H1 (cell line): ENCODE data around the gene ESD. TPM values are rescaled to one million over a fixed set of nuclear protein-coding genes. Genes with fewer than 3 reads are reported as not detected.

Source experiments
- CTCF ChIA-PET: fragments of 300-600 bp; sonication (Branson Sonifier 250); formaldehyde crosslinking; loops from one replicate; lab custom pipeline; 2021; ENCODE audit not compliant: partially characterized antibody; lab: Charles Lee
- POLR2A ChIA-PET: fragments of 300-600 bp; sonication (Branson Sonifier 250); formaldehyde crosslinking; loops from one replicate; lab custom pipeline; 2021; ENCODE audit warnings: inconsistent platforms; ENCODE audit not compliant: partially characterized antibody; lab: Charles Lee
- DNase-seq, 2 experiments: peaks; one replicate each; pipeline versions ENCODE4 v3.0.0 to v3.0.0-alpha.2; 2010 to 2022; ENCODE audit warnings: low spot score in 2 of 2, low read depth in 1 of 2, mixed read lengths in 1 of 2
- FAIRE-seq: peaks from 2 replicates; lab custom pipeline; 2011; peaks lifted over from hg19 to GRCh38; lab: Jason Lieb, UNC
- H2AFZ ChIP-seq: 2 replicates; pipeline ENCODE4 v1.8.1; 2012; ENCODE audit warnings: low read length, inconsistent platforms
- H2AK5ac ChIP-seq: 2 replicates; pipeline ENCODE4 v1.6.1; 2013; ENCODE audit warnings: low read depth, low read length
- H2BK120ac ChIP-seq: replicated peaks from 2 replicates; pipeline ENCODE3; 2013; ENCODE audit warnings: low read depth, low read length, inconsistent platforms
- H2BK12ac ChIP-seq: 2 replicates; pipeline ENCODE4 v1.6.1; 2013; ENCODE audit warnings: low read depth, low read length
- H2BK15ac ChIP-seq: 2 replicates; pipeline ENCODE4 v1.6.1; 2013; ENCODE audit warnings: low read length
- H2BK20ac ChIP-seq: 2 replicates; pipeline ENCODE4 v1.6.1; 2013; ENCODE audit warnings: low read length
- H2BK5ac ChIP-seq: 2 replicates; pipeline ENCODE4 v1.6.1; 2013; ENCODE audit warnings: low read depth, low read length
- H3K14ac ChIP-seq: 2 replicates; pipeline ENCODE4 v1.6.1; 2013; ENCODE audit warnings: inconsistent platforms; ENCODE audit not compliant: insufficient read length
- H3K18ac ChIP-seq: 2 replicates; pipeline ENCODE4 v1.6.1; 2013; ENCODE audit warnings: low read length; ENCODE audit errors: extremely low read depth
- H3K23ac ChIP-seq: 2 replicates; pipeline ENCODE4 v1.6.1; 2013; ENCODE audit warnings: inconsistent platforms; ENCODE audit not compliant: insufficient read length
- H3K23me2 ChIP-seq: 2 replicates; pipeline ENCODE4 v1.6.1; 2013; ENCODE audit warnings: low read depth, low read length
- H3K27ac ChIP-seq: 2 replicates; pipeline ENCODE4 v1.6.1; 2011; ENCODE audit warnings: low read depth, low read length, inconsistent platforms
- H3K27me3 ChIP-seq, 4 experiments: replicated peaks in 1 of 4; 1 replicate in 1 of 4; 2 replicates in 3 of 4; pipeline versions ENCODE4 v1.6.1 to v1.8.1; 2011 to 2013; ENCODE audit warnings: low read length in 3 of 4, mild to moderate bottlenecking in 3 of 4, inconsistent platforms in 2 of 4, mixed read lengths in 2 of 4, moderate library complexity in 1 of 4; ENCODE audit not compliant: control insufficient read depth in 3 of 4, insufficient read depth in 3 of 4; ENCODE audit errors: extremely low read depth in 1 of 4
- H3K36me3 ChIP-seq, 4 experiments: 2 replicates each; pipeline versions ENCODE4 v1.6.1 to v1.8.1; 2011 to 2013; ENCODE audit warnings: mild to moderate bottlenecking in 4 of 4, low read length in 3 of 4, moderate library complexity in 2 of 4, control low read depth in 1 of 4, inconsistent platforms in 1 of 4; ENCODE audit not compliant: insufficient read depth in 4 of 4, control insufficient read depth in 2 of 4
- H3K4ac ChIP-seq: replicated peaks from 2 replicates; pipeline ENCODE3; 2013; ENCODE audit warnings: low read length, low read depth, mixed read lengths, inconsistent platforms; ENCODE audit not compliant: insufficient read length
- H3K4me1 ChIP-seq, 4 experiments: replicated peaks in 1 of 4; 1 replicate in 1 of 4; 2 replicates in 3 of 4; pipeline versions ENCODE4 v1.6.1 to v1.8.1; 2011 to 2013; ENCODE audit warnings: low read length in 3 of 4, inconsistent platforms in 2 of 4, mixed read lengths in 1 of 4; ENCODE audit not compliant: insufficient read depth in 4 of 4, control insufficient read depth in 3 of 4
- H3K4me2 ChIP-seq, 2 experiments: 2 replicates each; pipeline versions ENCODE4 v1.6.1 to v1.8.1; 2011 to 2013; ENCODE audit warnings: low read depth in 2 of 2, low read length in 2 of 2, control low read depth in 1 of 2, inconsistent platforms in 1 of 2, mild to moderate bottlenecking in 1 of 2; ENCODE audit not compliant: insufficient read depth in 1 of 2
- H3K4me3 ChIP-seq, 4 experiments: fragments of 200-600, 300-600 bp in 1 of 4; sonication (generic), shearing (Covaris generic), sonication (Bioruptor Twin) in 1 of 4; 2 replicates each; pipeline versions ENCODE4 v1.5.1 to v1.8.1; 2011 to 2016; ENCODE audit warnings: low read length in 4 of 4, low read depth in 3 of 4, control low read depth in 2 of 4, inconsistent platforms in 2 of 4, mild to moderate bottlenecking in 2 of 4, mixed read lengths in 1 of 4, moderate library complexity in 1 of 4; ENCODE audit not compliant: insufficient read depth in 2 of 4; ENCODE audit errors: extremely low read depth in 1 of 4
- H3K56ac ChIP-seq: replicated peaks from 2 replicates; pipeline ENCODE3; 2013; ENCODE audit warnings: low read depth, mild to moderate bottlenecking, mixed read lengths, low read length, inconsistent platforms; ENCODE audit not compliant: insufficient read length
- H3K79me1 ChIP-seq: 2 replicates; pipeline ENCODE4 v1.6.1; 2013; ENCODE audit warnings: low read depth, low read length, control low read depth
- H3K79me2 ChIP-seq, 2 experiments: 2 replicates each; pipeline versions ENCODE4 v1.6.1 to v1.8.1; 2012 to 2013; ENCODE audit warnings: low read length in 2 of 2, mild to moderate bottlenecking in 2 of 2, inconsistent platforms in 1 of 2; ENCODE audit not compliant: insufficient read depth in 2 of 2, control insufficient read depth in 1 of 2
- H3K9ac ChIP-seq, 4 experiments: replicated peaks in 1 of 4; 1 replicate in 1 of 4; 2 replicates in 3 of 4; pipeline versions ENCODE4 v1.6.1 to v1.8.1; 2011 to 2013; ENCODE audit warnings: low read depth in 3 of 4, low read length in 3 of 4, control low read depth in 2 of 4, mild to moderate bottlenecking in 2 of 4, moderate library complexity in 2 of 4, inconsistent platforms in 1 of 4; ENCODE audit errors: extremely low read depth in 1 of 4
- H3K9me3 ChIP-seq, 2 experiments: 2 replicates each; pipeline versions ENCODE4 v1.6.1 to v1.8.1; 2012 to 2013; ENCODE audit warnings: mild to moderate bottlenecking in 2 of 2, moderate library complexity in 2 of 2, control low read depth in 1 of 2, inconsistent platforms in 1 of 2, low read depth in 1 of 2, low read length in 1 of 2, mixed read lengths in 1 of 2; ENCODE audit not compliant: insufficient read depth in 2 of 2
- H4K20me1 ChIP-seq, 2 experiments: replicated peaks in 1 of 2; 2 replicates each; pipeline versions ENCODE3 to v1.8.1; 2011 to 2013; ENCODE audit warnings: inconsistent platforms in 2 of 2, low read length in 2 of 2, mild to moderate bottlenecking in 1 of 2; ENCODE audit not compliant: insufficient read depth in 2 of 2, control insufficient read depth in 1 of 2
- H4K5ac ChIP-seq: 2 replicates; pipeline ENCODE4 v1.6.1; 2013; ENCODE audit warnings: low read length, low read depth, mixed read lengths, inconsistent platforms; ENCODE audit not compliant: insufficient read length
- H4K8ac ChIP-seq: 2 replicates; pipeline ENCODE4 v1.8.0; 2013; ENCODE audit warnings: mild to moderate bottlenecking, moderate library complexity, low read length, inconsistent platforms; ENCODE audit not compliant: insufficient read depth; ENCODE audit errors: extremely low read depth
- H4K91ac ChIP-seq: replicated peaks from 2 replicates; pipeline ENCODE3; 2013; ENCODE audit warnings: low read length, mixed read lengths, inconsistent platforms; ENCODE audit not compliant: insufficient read length
- CBX5 ChIP-seq: fragments of 300-800, 300-1000 bp; sonication (generic); IDR thresholded peaks from 2 replicates; pipeline ENCODE4 v1.7.1; 2016; ENCODE audit warnings: antibody characterized with exemption, low read length, low read depth
- TAF7 ChIP-seq: optimal IDR thresholded peaks from 2 replicates; pipeline ENCODE3; 2011; ENCODE audit warnings: low read depth, mild to moderate bottlenecking, inconsistent platforms, low read length, moderate library complexity, borderline replicate concordance
- WGBS, 2 experiments: shearing (Covaris generic) in 1 of 2; methylation state at CpG; one replicate each; pipeline versions ENCODE4 v1.1.6 to v1.1.7; 2013 to 2015; ENCODE audit warnings: low lambda C conversion rate in 2 of 2, mixed read lengths in 2 of 2, inconsistent platforms in 1 of 2, low coverage in 1 of 2, missing lambda C conversion rate in 1 of 2; ENCODE audit not compliant: insufficient replicate concordance in 2 of 2, insufficient coverage in 1 of 2, insufficient read length in 1 of 2; ENCODE audit errors: extremely low coverage in 1 of 2, missing lambda C conversion rate in 1 of 2; 5-methylcytosine and 5-hydroxymethylcytosine counted together
- polyA plus RNA-seq, 7 experiments: library from polyadenylated mRNA; depleted of rRNA in 3 of 7; stranded (reverse) in 5 of 7; unstranded in 2 of 7; fragments of >200 nt in 5 of 7; fragments of 200-250 nt in 2 of 7; gene quantifications; 1 replicate in 5 of 7; 2 replicates in 1 of 7; 4 replicates in 1 of 7; pipeline versions ENCODE4 v1.2.1 to v1.2.3, GENCODE V29; 2011 to 2013; ENCODE audit warnings: missing spikeins in 2 of 7, mixed read lengths in 2 of 7
- total RNA-seq: library from RNA; stranded (reverse); fragmentation: NEBNext Ultra II Directional; extraction: Animal tissue kit (Norgen Biotek cat#: 25700); gene quantifications from 2 replicates; pipeline ENCODE4 v1.2.1, GENCODE V29; 2021

The ESD gene
- total and polyA plus RNA-seq, 2 of the 8 experiments (the other 6 are each of a cell fraction or from before 2014, with no cell fraction given), result 40.3 to 55.8 TPM

- H3K23ac ChIP-seq, result no peak overlapping the region
- H3K4ac ChIP-seq, result no peak overlapping the region
- POLR2A ChIA-PET, result no interaction called here
- CTCF ChIA-PET, result interaction anchor here (0.9 to 1.6 kb wide), 4 partner anchors 13 to 233 kb away, joined by 3 to 7 read pairs (median 4); no protein-coding TSS in a partner anchor
- H2AK5ac ChIP-seq, result no peak overlapping the region
- FAIRE-seq (no peak), DNase-seq (no peak)
- no peak overlapping the region for H3K4me2 ChIP-seq
- no peak overlapping the region for H3K56ac ChIP-seq
- no peaks in the 10 kb centered on the region for H3K27me3 ChIP-seq
- H3K4me1 ChIP-seq, result no peaks in the 10 kb centered on the region
- no peak overlapping the region for H3K18ac ChIP-seq
- H3K27ac ChIP-seq, result no peak overlapping the region
- H2AFZ ChIP-seq, result no peak overlapping the region
- H2BK5ac ChIP-seq, result no peak overlapping the region
- no peak overlapping the region for H3K9ac ChIP-seq
- no peaks in the 10 kb centered on the region for H4K20me1 ChIP-seq
- no peak overlapping the region for H3K14ac ChIP-seq
- no peak overlapping the region for H4K91ac ChIP-seq
- H3K4me3 ChIP-seq, result no peak overlapping the region
- no peak overlapping the region for H2BK12ac ChIP-seq
- no peak overlapping the region for H2BK120ac ChIP-seq
- no peaks in the 10 kb centered on the region for H3K79me1 ChIP-seq
- H3K36me3 ChIP-seq, result no peaks in the 10 kb centered on the region
- no peaks in the 10 kb centered on the region for H3K79me2 ChIP-seq
- H2BK20ac ChIP-seq, result no peak overlapping the region
- WGBS, 2 experiments, result 94% methylated on average over 2 of the region's 2 CpGs; no CpG with 5 or more reads in 1 of the 2 experiments
- no peak overlapping the region for H4K8ac ChIP-seq
- no peaks in the 10 kb centered on the region for H3K23me2 ChIP-seq
- no peak overlapping the region for H4K5ac ChIP-seq
- no peaks in the 10 kb centered on the region for H3K9me3 ChIP-seq
- no peak overlapping the region for H2BK15ac ChIP-seq
- TF ChIP-seq CBX5, result no peak
- TF ChIP-seq TAF7, result no peak
Observed at GRCh38 chr13:46749951-46750350, 47.0 kb downstream of the ESD start.
